ENCODE measurements around the gene DAPK2.

DAPK2 gene

GRCh38 chr15:63900306-63900705, 146.0 kb downstream of the DAPK2 start:
- TF ChIP-seq FOXM1 (IDR thresholded peaks at IDR 0.05; ENCODE audit: borderline replicate concordance, low read depth) (no peak), ZBTB7A (IDR thresholded peaks at IDR 0.05; ENCODE audit: low read depth) (no peak), USF1 (IDR thresholded peaks at IDR 0.05) (no peak), REST (IDR thresholded peaks at IDR 0.05; ENCODE audit: low read depth) (no peak), TEAD4 (IDR thresholded peaks at IDR 0.05) (no peak), CREB1 (IDR thresholded peaks at IDR 0.05; ENCODE audit: low read depth) (no peak), CEBPB (IDR thresholded peaks at IDR 0.05) (no peak), TAF1 (IDR thresholded peaks at IDR 0.05; ENCODE audit: low read depth) (no peak), NFIC (IDR thresholded peaks at IDR 0.05) (no peak), EP300 (IDR thresholded peaks at IDR 0.05; ENCODE audit: borderline replicate concordance) (no peak), RAD21 (IDR thresholded peaks at IDR 0.05; ENCODE audit: low read depth) (no peak), EGR1 (IDR thresholded peaks at IDR 0.05) (no peak), YY1 (IDR thresholded peaks at IDR 0.05; ENCODE audit: low read depth) (no peak), TCF12 (IDR thresholded peaks at IDR 0.05; ENCODE audit: low read depth) (no peak)
- TF ChIP-seq, protein P1, sequence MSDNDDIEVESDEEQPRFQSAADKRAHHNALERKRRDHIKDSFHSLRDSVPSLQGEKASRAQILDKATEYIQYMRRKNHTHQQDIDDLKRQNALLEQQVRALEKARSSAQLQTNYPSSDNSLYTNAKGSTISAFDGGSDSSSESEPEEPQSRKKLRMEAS (IDR thresholded peaks at IDR 0.05), result no peak

GRCh38 chr15:63899193-63899592, 147.1 kb downstream of the DAPK2 start:
- TF ChIP-seq CREB1 (IDR thresholded peaks at IDR 0.05; ENCODE audit: low read depth), result no peak
- TF ChIP-seq FOXM1 (IDR thresholded peaks at IDR 0.05; ENCODE audit: borderline replicate concordance, low read depth), result no peak
- TF ChIP-seq TCF12 (IDR thresholded peaks at IDR 0.05; ENCODE audit: low read depth), result no peak
- TF ChIP-seq TAF1 (IDR thresholded peaks at IDR 0.05; ENCODE audit: low read depth), result no peak
- no peak for TF ChIP-seq CEBPB (IDR thresholded peaks at IDR 0.05)
- no peak for TF ChIP-seq EP300 (IDR thresholded peaks at IDR 0.05; ENCODE audit: borderline replicate concordance)
- TF ChIP-seq USF1 (IDR thresholded peaks at IDR 0.05), result no peak
- no peak for TF ChIP-seq RAD21 (IDR thresholded peaks at IDR 0.05; ENCODE audit: low read depth)
- TF ChIP-seq YY1 (IDR thresholded peaks at IDR 0.05; ENCODE audit: low read depth), result no peak
- TF ChIP-seq EGR1 (IDR thresholded peaks at IDR 0.05), result no peak

DNA sequence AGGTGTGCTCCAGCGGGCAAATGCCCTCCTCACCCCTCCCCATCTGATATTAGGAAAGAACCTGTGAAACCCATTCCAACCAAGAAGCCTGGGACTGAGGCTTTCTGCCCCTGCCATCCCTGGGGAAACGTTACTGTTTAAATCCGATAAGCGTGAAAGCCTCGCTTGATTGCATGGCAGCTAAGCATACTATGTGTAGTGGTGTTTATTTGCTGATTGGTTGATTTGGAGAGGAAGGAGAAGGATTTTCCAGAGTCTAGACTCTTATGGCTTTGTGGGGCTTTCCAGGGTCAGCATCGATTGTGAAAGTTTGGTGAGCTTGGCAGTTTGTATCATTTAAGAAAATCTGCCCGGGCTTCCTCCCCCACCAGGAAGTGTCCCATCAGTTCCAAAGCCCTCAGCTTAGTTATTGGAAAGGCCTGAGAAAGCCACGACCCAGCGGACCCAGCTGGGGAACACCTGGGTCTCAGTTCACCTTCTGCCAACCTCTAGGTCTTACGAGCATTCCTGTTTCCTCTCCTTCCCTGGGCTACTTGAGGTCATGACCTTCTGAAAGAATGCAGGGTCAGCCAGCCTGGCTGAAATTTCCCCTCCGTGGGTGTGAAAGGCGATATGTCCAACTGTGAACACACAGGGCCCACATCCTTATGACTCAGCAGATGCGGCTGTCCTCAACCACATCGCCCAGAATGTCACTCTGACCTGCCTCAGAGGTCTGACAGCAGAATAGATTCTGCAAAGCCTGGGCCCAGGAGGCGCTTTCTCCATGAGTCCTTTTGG, 149.8 kb downstream of the DAPK2 start:
- TF ChIP-seq ZBTB7A (IDR thresholded peaks at IDR 0.05; ENCODE audit: low read depth), result no peak
- no peak for TF ChIP-seq FOXM1 (IDR thresholded peaks at IDR 0.05; ENCODE audit: borderline replicate concordance, low read depth)
- TF ChIP-seq TCF12 (IDR thresholded peaks at IDR 0.05; ENCODE audit: low read depth), result no peak
- no peak for TF ChIP-seq TAF1 (IDR thresholded peaks at IDR 0.05; ENCODE audit: low read depth)
- TF ChIP-seq CEBPB (IDR thresholded peaks at IDR 0.05), result no peak
- TF ChIP-seq EGR1 (IDR thresholded peaks at IDR 0.05), result peak; percentile 43; the same call in 1 of the 2 replicates
- peak; percentile 31; the same call in 1 of the 2 replicates for TF ChIP-seq TEAD4 (IDR thresholded peaks at IDR 0.05)
- TF ChIP-seq, protein P1 (IDR thresholded peaks at IDR 0.05), result no peak; the same call in 1 of the 2 replicates
- TF ChIP-seq REST (IDR thresholded peaks at IDR 0.05; ENCODE audit: low read depth), result no peak
- TF ChIP-seq NFIC (IDR thresholded peaks at IDR 0.05), result no peak
- no peak for TF ChIP-seq YY1 (IDR thresholded peaks at IDR 0.05; ENCODE audit: low read depth)

DNA sequence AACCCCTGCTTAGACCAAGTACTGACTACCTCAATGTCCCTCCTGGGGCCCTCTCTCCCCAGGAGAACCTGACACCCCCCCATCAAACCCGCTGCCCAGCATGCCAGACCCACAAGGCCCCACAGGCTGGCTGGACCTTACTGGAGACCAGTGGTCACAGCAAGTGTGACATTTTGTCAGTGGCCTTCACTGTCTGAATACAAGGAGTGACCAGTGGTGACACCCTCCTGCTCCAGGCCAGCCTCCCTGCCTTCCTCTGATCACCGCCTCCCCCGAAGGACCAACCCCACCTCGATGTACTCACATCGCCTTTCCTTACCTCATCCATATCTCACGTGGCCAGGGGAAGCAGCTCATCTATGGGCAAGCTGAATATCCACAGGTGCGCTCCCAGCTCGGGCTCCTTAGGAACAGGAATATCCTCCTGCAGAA, 150.5 kb downstream of the DAPK2 start:
- TF ChIP-seq TEAD4 (IDR thresholded peaks at IDR 0.05) (no peak), RAD21 (IDR thresholded peaks at IDR 0.05; ENCODE audit: low read depth) (no peak), EGR1 (IDR thresholded peaks at IDR 0.05) (no peak)

GRCh38 chr15:63895194-63895593, 151.1 kb downstream of the DAPK2 start:
- no peak for TF ChIP-seq EP300 (IDR thresholded peaks at IDR 0.05; ENCODE audit: borderline replicate concordance)
- TF ChIP-seq ZBTB7A (IDR thresholded peaks at IDR 0.05; ENCODE audit: low read depth), result no peak
- TF ChIP-seq EGR1 (IDR thresholded peaks at IDR 0.05), result no peak
- TF ChIP-seq NFIC (IDR thresholded peaks at IDR 0.05), result no peak
- TF ChIP-seq TAF1 (IDR thresholded peaks at IDR 0.05; ENCODE audit: low read depth), result no peak
- TF ChIP-seq TEAD4 (IDR thresholded peaks at IDR 0.05), result no peak
- no peak for TF ChIP-seq FOXM1 (IDR thresholded peaks at IDR 0.05; ENCODE audit: borderline replicate concordance, low read depth)
- no peak for TF ChIP-seq USF1 (IDR thresholded peaks at IDR 0.05)
- TF ChIP-seq, protein P1 (IDR thresholded peaks at IDR 0.05), result no peak
- no peak for TF ChIP-seq YY1 (IDR thresholded peaks at IDR 0.05; ENCODE audit: low read depth)
- no peak for TF ChIP-seq REST (IDR thresholded peaks at IDR 0.05; ENCODE audit: low read depth)
- no peak for TF ChIP-seq TCF12 (IDR thresholded peaks at IDR 0.05; ENCODE audit: low read depth)
- TF ChIP-seq CEBPB (IDR thresholded peaks at IDR 0.05), result no peak
- no peak for TF ChIP-seq RAD21 (IDR thresholded peaks at IDR 0.05; ENCODE audit: low read depth)
- TF ChIP-seq CREB1 (IDR thresholded peaks at IDR 0.05; ENCODE audit: low read depth), result no peak

Measured in Ishikawa (cell line).